MM.1S (cell line): Measurements from ENCODE around the gene RILPL1.

Source experiments
- DNase-seq: peaks from one replicate; pipeline ENCODE4 v3.0.0-alpha.2; 2015
- H2AFZ ChIP-seq: fragments of 300-600 bp; sonication (generic); 2 replicates; pipeline ENCODE4 v1.6.0; 2016; ENCODE audit warnings: antibody characterized with exemption, low read length
- H3F3A ChIP-seq: fragments of 300-600 bp; sonication (generic); 2 replicates; pipeline ENCODE4 v1.6.1; 2016; ENCODE audit warnings: mild to moderate bottlenecking, antibody characterized with exemption, low read length, moderate library complexity, mixed read lengths; ENCODE audit not compliant: insufficient read depth
- H3K27ac ChIP-seq: fragments of 300-600 bp; sonication (generic); 2 replicates; pipeline ENCODE4 v1.5.1; 2016; ENCODE audit warnings: mild to moderate bottlenecking, low read length
- H3K27me3 ChIP-seq: fragments of 300-600 bp; sonication (generic); replicated peaks from 2 replicates; pipeline ENCODE4 v1.6.0; 2016; ENCODE audit warnings: low read length; ENCODE audit not compliant: insufficient read depth
- H3K36me3 ChIP-seq: fragments of 300-600 bp; sonication (generic); replicated peaks from 2 replicates; pipeline ENCODE4 v1.6.1; 2016; ENCODE audit warnings: mild to moderate bottlenecking, low read length, mixed read lengths; ENCODE audit not compliant: insufficient read depth
- H3K4me1 ChIP-seq: fragments of 300-600 bp; sonication (generic); 2 replicates; pipeline ENCODE4 v1.6.1; 2016; ENCODE audit warnings: low read length, mixed read lengths
- H3K4me2 ChIP-seq: fragments of 300-600 bp; sonication (generic); 2 replicates; pipeline ENCODE4 v1.6.0; 2016; ENCODE audit warnings: low read depth, low read length
- H3K4me3 ChIP-seq: fragments of 300-600 bp; sonication (generic); 2 replicates; pipeline ENCODE4 v1.5.1; 2016; ENCODE audit warnings: low read length, mixed read lengths
- H3K79me2 ChIP-seq: fragments of 300-600 bp; sonication (generic); 2 replicates; pipeline ENCODE4 v1.6.1; 2016; ENCODE audit warnings: mixed run types, low read length, mixed read lengths
- H3K9ac ChIP-seq: fragments of 300-600 bp; sonication (generic); 2 replicates; pipeline ENCODE4 v1.6.1; 2016; ENCODE audit warnings: low read length, mixed read lengths
- H3K9me2 ChIP-seq: fragments of 300-600 bp; sonication (generic); replicated peaks from 2 replicates; pipeline ENCODE4 v1.6.1; 2016; ENCODE audit warnings: mild to moderate bottlenecking, low read length, mixed read lengths; ENCODE audit not compliant: insufficient read depth
- H3K9me3 ChIP-seq: fragments of 300-600 bp; sonication (generic); replicated peaks from 2 replicates; pipeline ENCODE4 v1.6.1; 2016; ENCODE audit warnings: mild to moderate bottlenecking, low read length, mixed read lengths; ENCODE audit not compliant: insufficient read depth
- H4K20me1 ChIP-seq: fragments of 300-600 bp; sonication (generic); 2 replicates; pipeline ENCODE4 v1.6.1; 2016; ENCODE audit warnings: mild to moderate bottlenecking, low read length, moderate library complexity, mixed read lengths; ENCODE audit not compliant: insufficient read depth
- CTCF ChIP-seq: fragments of 300-600 bp; sonication (generic); IDR thresholded peaks from 2 replicates; pipeline ENCODE4 v1.5.1; 2016; ENCODE audit warnings: antibody characterized with exemption, low read length, mixed read lengths
- EZH2 ChIP-seq: fragments of 300-600 bp; sonication (generic); optimal IDR thresholded peaks from 2 replicates; pipeline ENCODE3; 2017; ENCODE audit warnings: low read depth, mild to moderate bottlenecking, antibody characterized with exemption, low read length, mixed read lengths
- EZH2phosphoT487 ChIP-seq: fragments of 300-600 bp; sonication (generic); IDR thresholded peaks from 2 replicates; pipeline ENCODE4 v1.6.1; 2018; ENCODE audit warnings: antibody characterized with exemption, low read length

Gene RILPL1

GRCh38 chr12:123513805-123514204, 19.7 kb downstream of the RILPL1 start:
- Histone ChIP-seq H3K9ac (no peak overlapping the region), H3K9me3 (no peaks in the 10 kb centered on the region), H3K9me2 (no peaks in the 10 kb centered on the region), H2AFZ (no peak overlapping the region), H3K4me3 (no peak overlapping the region), H3K4me1 (no peaks in the 10 kb centered on the region), H3K36me3 (no peaks in the 10 kb centered on the region), H3K79me2 (no peaks in the 10 kb centered on the region), H3F3A (no peaks in the 10 kb centered on the region), H3K27me3 (no peaks in the 10 kb centered on the region), H4K20me1 (no peaks in the 10 kb centered on the region), H3K27ac (no peak overlapping the region), H3K4me2 (no peak overlapping the region)
- TF ChIP-seq EZH2: no peak
- no peak for TF ChIP-seq EZH2phosphoT487
- TF ChIP-seq CTCF: no peak
- no peak for DNase-seq

- Histone ChIP-seq H3K79me2 (no peaks in the 10 kb centered on the region), H3K9me3 (no peaks in the 10 kb centered on the region), H3K9me2 (no peaks in the 10 kb centered on the region), H3K27me3 (no peaks in the 10 kb centered on the region), H3K4me3 (no peak overlapping the region), H3K4me1 (no peaks in the 10 kb centered on the region), H3K36me3 (no peaks in the 10 kb centered on the region), H3F3A (no peaks in the 10 kb centered on the region), H3K27ac (no peak overlapping the region), H2AFZ (no peak overlapping the region), H3K9ac (no peak overlapping the region), H4K20me1 (no peaks in the 10 kb centered on the region), H3K4me2 (no peak overlapping the region)
- TF ChIP-seq CTCF (no peak), EZH2 (no peak), EZH2phosphoT487 (no peak)
- DNase-seq: no peak
These were observed 20.5 kb downstream of the RILPL1 start for GRCh38 chr12:123512838-123513665.

DNA sequence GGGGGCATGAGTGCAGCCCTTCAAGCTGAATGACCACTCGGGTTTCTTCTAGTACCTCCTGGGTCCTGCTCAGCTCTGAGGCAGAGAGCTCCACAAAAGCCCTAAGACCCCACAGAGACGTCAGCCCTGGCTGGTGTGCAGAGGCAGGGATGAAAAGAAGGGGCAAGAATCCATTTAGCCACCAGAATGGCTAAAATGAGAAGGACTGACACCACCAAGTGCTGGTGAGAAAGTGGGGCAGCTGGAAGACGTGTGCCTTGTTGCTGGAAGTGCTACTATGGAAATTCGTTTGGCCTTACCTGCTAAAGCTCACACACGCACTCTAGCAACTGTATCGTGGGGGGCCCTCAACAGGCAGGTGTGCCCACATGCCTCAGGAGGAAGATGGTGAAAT, 26.7 kb downstream of the RILPL1 start:
- no peaks in the 10 kb centered on the region for H4K20me1 ChIP-seq
- no peak for TF ChIP-seq EZH2
- TF ChIP-seq CTCF: no peak
- TF ChIP-seq EZH2phosphoT487: no peak
- H3K9me3 ChIP-seq: no peaks in the 10 kb centered on the region
- no peak overlapping the region for H3K27ac ChIP-seq
- H3K4me3 ChIP-seq: no peak overlapping the region
- H2AFZ ChIP-seq: no peak overlapping the region
- H3K9ac ChIP-seq: no peak overlapping the region
- no peaks in the 10 kb centered on the region for H3K27me3 ChIP-seq
- no peaks in the 10 kb centered on the region for H3K9me2 ChIP-seq
- no peaks in the 10 kb centered on the region for H3F3A ChIP-seq
- no peak for DNase-seq
- no peak overlapping the region for H3K4me2 ChIP-seq
- H3K4me1 ChIP-seq: no peaks in the 10 kb centered on the region
- H3K79me2 ChIP-seq: no peaks in the 10 kb centered on the region
- no peaks in the 10 kb centered on the region for H3K36me3 ChIP-seq
